Testis (tissue), 3 donors: ENCODE measurements around the gene COL5A1. TPM values are rescaled to one million over a fixed set of nuclear protein-coding genes. Genes with fewer than 3 reads are reported as not detected.

Experiments used
- DNase-seq: peaks from one replicate; pipeline ENCODE4 v3.0.0-alpha.2; 2019
- H3K27ac ChIP-seq, 2 donors: fragments of 200-600 bp; sonication (generic); one replicate each; pipeline ENCODE4 v1.5.1; 2019
- H3K27me3 ChIP-seq: fragments of 200-600 bp; sonication (generic); one replicate; pipeline ENCODE4 v1.5.1; 2019
- H3K36me3 ChIP-seq: fragments of 200-600 bp; sonication (generic); one replicate; pipeline ENCODE4 v1.5.1; 2017; ENCODE audit warnings: low read depth; ENCODE audit errors: missing control alignments
- H3K4me1 ChIP-seq: fragments of 200-600 bp; sonication (generic); one replicate; pipeline ENCODE4 v1.5.1; 2019
- H3K4me3 ChIP-seq, 2 donors: fragments of 200-600 bp; sonication (generic); one replicate each; pipeline ENCODE4 v1.5.1; 2017 to 2019
- H3K9me3 ChIP-seq: fragments of 200-600 bp; sonication (generic); one replicate; pipeline ENCODE4 v1.5.1; 2017
- POLR2A ChIP-seq: fragments of 450-650 bp; IDR thresholded peaks from one replicate; pipeline ENCODE4 v1.6.1; 2017; ENCODE audit warnings: antibody characterized with exemption, mild to moderate bottlenecking, moderate library complexity
- WGBS, 2 donors: methylation state at CpG; one replicate each; pipeline ENCODE4 v1.1.5; 2018; 5-methylcytosine and 5-hydroxymethylcytosine counted together
- intact Hi-C: fragments of 100-400 bp; cut with DNase I; formaldehyde crosslinking; loops from one replicate; pipeline ENCODE4 v1.15.1; 2023; ENCODE audit warnings: low total_unique reads
- polyA plus RNA-seq: library from polyadenylated mRNA; stranded (reverse); fragments of 350-450 nt; fragmentation: Illumina TruSeq; extraction: RNeasy Lipid Tissue Mini Kit (QIAGEN cat#74804); gene quantifications from one replicate; pipeline ENCODE4 v1.2.3, GENCODE V29; 2014; ENCODE audit warnings: low read depth, low replicate concordance; ENCODE audit not compliant: insufficient read depth
- total RNA-seq, 2 donors: library from RNA; depleted of rRNA; stranded (reverse); fragments of >200 nt; gene quantifications; one replicate each; pipeline ENCODE4 v1.2.3, GENCODE V29; 2016
- TF ChIP-seq, protein P1 (sequence below), 3 experiments: fragments of 450-650 bp in 2 of 3; fragments of 200-600 bp in 1 of 3; sonication (generic) in 1 of 3; IDR thresholded peaks; one replicate each; pipeline ENCODE4 v1.5.1; 2016 to 2019; ENCODE audit warnings: antibody characterized with exemption in 3 of 3, mild to moderate bottlenecking in 2 of 3, moderate library complexity in 1 of 3

COL5A1 gene
- total and polyA plus RNA-seq, 3 donors from 2014 or later, result 18.5 to 34.3 (median 20.8) TPM

DNA sequence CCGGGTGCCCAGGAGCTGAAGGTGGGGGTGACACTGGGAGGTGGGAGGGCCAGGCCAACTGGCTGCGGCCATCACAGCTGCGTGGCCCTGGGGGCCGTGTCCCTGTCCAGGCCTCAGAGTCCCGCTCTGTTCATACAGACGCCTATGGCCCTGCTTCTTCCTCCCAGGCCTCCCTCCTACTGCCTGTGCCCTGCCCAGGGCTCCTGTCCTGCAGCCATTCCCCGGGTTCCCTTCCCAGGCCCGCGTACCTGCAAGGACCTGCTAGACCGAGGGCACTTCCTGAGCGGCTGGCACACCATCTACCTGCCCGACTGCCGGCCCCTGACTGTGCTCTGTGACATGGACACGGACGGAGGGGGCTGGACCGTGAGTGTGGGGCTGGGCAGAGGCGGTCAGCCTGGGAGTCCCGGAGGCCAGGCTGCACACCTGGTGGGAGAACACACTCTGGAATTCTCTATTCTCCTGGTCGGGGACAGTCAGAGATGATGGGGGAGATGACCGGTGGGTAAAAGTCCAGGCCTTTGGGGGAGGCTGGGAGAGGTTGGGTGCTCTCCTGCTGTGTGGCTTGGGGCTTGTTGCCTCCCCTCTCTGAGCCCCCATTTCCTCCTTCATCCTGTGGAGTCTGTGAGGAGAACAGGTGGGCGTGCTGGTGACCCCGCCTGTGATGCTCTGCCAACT is 243.5 kb downstream of the COL5A1 start:
- 95 to 98% methylated on average over 17 to 22 of the region's 22 CpGs for WGBS, 2 donors
- Histone ChIP-seq H3K27me3 (no peaks in the 10 kb centered on the region), H3K27ac (no peak overlapping the region), H3K9me3 (no peaks in the 10 kb centered on the region), H3K4me3 (no peak overlapping the region), H3K4me1 (peaks cover 11% of the 10 kb centered on the region), H3K36me3 (no peaks in the 10 kb centered on the region)
- intact Hi-C loops, result no loop called here
- TF ChIP-seq POLR2A, result no peak
- no peak for DNase-seq

DNA sequence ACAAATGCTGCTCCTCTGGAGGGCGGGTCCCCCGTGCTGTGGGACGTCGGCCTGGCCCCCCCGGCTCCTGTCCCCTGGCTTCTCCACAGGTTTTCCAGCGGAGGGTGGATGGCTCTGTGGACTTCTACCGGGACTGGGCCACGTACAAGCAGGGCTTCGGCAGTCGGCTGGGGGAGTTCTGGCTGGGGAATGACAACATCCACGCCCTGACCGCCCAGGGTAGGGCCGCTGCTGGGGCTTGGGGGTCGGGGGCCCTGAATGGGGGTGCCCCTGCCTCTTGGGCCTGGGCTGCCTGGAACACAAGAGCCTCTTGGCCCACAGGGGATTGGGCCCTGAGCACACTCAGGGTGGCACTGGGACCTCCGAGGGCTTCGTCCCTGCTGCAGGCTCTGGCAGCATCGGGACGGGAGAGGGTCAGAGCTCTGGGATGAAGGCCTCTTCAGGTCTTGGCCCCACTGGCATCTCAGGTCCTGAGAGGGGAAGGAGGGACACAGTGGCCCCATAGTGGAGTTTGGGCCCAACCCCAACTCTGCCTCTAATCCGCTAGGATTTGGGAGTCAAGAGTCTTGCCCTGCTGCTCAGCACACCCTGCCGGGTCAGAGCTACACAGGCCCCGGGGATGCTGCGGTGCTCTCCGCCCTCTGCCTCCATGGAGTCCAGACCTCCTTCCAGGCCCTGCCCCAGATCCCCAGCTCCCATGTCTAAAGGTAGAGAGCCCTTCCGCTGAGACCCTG is 244.2 kb downstream of the COL5A1 start:
- no peaks in the 10 kb centered on the region for H3K36me3 ChIP-seq
- DNase-seq, result no peak
- peaks cover 7% of the 10 kb centered on the region for H3K4me1 ChIP-seq
- WGBS, 2 donors, result 94 to 100% methylated on average over 1 to 24 of the region's 24 CpGs
- no peak overlapping the region for H3K4me3 ChIP-seq
- H3K27me3 ChIP-seq, result no peaks in the 10 kb centered on the region
- intact Hi-C loops, result no loop called here
- TF ChIP-seq POLR2A, result no peak
- TF ChIP-seq, protein P1, sequence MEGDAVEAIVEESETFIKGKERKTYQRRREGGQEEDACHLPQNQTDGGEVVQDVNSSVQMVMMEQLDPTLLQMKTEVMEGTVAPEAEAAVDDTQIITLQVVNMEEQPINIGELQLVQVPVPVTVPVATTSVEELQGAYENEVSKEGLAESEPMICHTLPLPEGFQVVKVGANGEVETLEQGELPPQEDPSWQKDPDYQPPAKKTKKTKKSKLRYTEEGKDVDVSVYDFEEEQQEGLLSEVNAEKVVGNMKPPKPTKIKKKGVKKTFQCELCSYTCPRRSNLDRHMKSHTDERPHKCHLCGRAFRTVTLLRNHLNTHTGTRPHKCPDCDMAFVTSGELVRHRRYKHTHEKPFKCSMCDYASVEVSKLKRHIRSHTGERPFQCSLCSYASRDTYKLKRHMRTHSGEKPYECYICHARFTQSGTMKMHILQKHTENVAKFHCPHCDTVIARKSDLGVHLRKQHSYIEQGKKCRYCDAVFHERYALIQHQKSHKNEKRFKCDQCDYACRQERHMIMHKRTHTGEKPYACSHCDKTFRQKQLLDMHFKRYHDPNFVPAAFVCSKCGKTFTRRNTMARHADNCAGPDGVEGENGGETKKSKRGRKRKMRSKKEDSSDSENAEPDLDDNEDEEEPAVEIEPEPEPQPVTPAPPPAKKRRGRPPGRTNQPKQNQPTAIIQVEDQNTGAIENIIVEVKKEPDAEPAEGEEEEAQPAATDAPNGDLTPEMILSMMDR (IDR thresholded peaks at IDR 0.05), result no peak
- no peak overlapping the region for H3K27ac ChIP-seq
- H3K9me3 ChIP-seq, result no peaks in the 10 kb centered on the region

DNA sequence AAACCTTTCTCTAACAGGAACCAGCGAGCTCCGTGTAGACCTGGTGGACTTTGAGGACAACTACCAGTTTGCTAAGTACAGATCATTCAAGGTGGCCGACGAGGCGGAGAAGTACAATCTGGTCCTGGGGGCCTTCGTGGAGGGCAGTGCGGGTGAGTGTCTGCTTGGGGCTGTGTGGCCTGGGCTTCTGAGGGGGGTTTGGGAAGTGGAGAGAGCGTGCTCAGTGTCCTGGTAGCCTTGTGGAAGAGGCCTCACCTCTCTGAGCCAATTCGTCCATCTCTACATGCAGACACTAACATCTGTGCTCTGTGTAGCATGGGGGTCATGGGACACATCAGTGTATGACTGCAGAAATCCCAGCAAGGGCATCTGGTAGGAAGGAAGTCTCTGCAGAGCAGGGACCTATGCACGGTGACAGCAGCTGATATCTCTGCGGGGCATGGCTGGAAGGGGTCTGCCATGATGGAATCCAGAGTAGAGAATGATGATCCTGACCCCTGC is 244.9 kb downstream of the COL5A1 start:
- H3K27me3 ChIP-seq, result no peaks in the 10 kb centered on the region
- no peak overlapping the region for H3K27ac ChIP-seq
- no peak for DNase-seq
- 88 to 97% methylated on average over 8 to 11 of the region's 11 CpGs for WGBS, 2 donors
- H3K4me1 ChIP-seq, result peaks cover 7% of the 10 kb centered on the region
- intact Hi-C loops, result no loop called here
- H3K36me3 ChIP-seq, result no peaks in the 10 kb centered on the region
- H3K4me3 ChIP-seq, result no peak overlapping the region
- TF ChIP-seq, protein P1 (IDR thresholded peaks at IDR 0.05), result no peak
- no peak for TF ChIP-seq POLR2A
- H3K9me3 ChIP-seq, result no peaks in the 10 kb centered on the region

DNA sequence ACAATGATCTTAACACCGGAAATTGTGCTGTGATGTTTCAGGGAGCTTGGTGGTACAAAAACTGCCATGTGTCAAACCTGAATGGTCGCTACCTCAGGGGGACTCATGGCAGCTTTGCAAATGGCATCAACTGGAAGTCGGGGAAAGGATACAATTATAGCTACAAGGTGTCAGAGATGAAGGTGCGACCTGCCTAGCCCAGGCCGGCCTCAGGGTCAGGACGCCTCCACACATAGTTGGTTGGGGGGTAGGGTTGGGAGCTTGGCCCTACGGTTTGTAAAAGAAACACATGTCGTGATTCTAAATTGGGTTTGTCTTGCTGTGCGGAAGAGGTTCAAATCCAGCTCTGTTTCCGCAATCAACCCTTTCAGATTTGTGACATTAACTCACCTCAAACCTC is 245.6 kb downstream of the COL5A1 start:
- Histone ChIP-seq H3K27me3 (no peaks in the 10 kb centered on the region), H3K36me3 (no peaks in the 10 kb centered on the region), H3K27ac (no peak overlapping the region), H3K4me1 (no peaks in the 10 kb centered on the region), H3K9me3 (no peaks in the 10 kb centered on the region), H3K4me3 (no peak overlapping the region)
- intact Hi-C loops, result no loop called here
- TF ChIP-seq POLR2A, result no peak
- TF ChIP-seq, protein P1 (IDR thresholded peaks at IDR 0.05), result no peak
- no peak for DNase-seq
- 86 to 93% methylated on average over 10 of the region's 10 CpGs for WGBS, 2 donors

DNA sequence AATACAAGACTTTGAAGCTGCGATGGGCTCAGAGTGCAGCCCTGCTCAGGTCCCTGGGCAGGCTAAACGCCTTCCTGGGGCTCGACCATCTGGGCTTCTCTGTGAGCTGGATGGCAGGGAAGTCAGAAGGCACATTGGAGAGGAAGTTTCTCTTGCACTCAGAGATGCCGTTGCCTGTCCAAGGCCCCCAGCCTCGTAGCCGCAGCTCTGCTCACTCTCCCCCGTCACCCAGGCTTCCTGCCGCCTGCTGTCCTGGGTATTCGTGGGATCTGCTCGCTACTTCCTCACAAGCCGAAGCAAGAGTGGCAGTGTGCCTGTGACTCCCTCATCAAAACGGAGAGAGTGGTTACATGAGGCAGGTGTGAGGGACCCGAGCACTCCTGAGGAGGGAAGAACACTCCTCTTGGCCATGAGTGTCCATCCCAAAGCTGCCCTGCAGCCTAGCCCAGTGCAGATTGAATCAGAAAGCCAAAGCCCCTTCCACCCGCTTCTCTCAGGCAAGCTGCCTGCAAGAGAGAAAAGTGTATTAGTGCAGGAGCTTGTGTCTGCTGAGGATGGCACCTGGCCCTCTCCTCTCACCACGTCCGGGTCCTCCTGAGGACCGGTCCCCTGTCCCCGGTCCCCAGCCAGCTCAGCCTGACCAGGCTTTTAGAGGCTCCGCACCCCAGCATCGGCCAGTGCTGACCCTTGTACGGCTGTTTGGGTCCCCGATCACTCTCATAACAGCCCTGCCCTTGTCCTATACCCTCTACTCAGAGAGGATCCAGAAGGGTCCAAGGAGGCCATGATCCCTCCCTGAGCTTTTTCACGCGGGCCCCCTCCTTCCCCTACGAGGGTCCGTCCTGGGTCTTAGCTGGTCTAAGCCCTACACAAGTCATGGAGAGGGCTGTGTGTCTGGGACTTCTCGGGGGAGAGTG is 246.3 kb downstream of the COL5A1 start:
- Histone ChIP-seq H3K36me3 (no peaks in the 10 kb centered on the region), H3K9me3 (no peaks in the 10 kb centered on the region), H3K4me1 (no peaks in the 10 kb centered on the region), H3K4me3 (no peak overlapping the region), H3K27me3 (no peaks in the 10 kb centered on the region), H3K27ac (no peak overlapping the region)
- no peak for DNase-seq
- TF ChIP-seq, protein P1 (IDR thresholded peaks at IDR 0.05), result no peak
- TF ChIP-seq POLR2A, result no peak
- intact Hi-C loops, result no loop called here
- 82 to 86% methylated on average over 11 to 27 of the region's 27 CpGs for WGBS, 2 donors
